ENCODE measurements around the gene GOLGA6A. TPM values are rescaled to one million over a fixed set of nuclear protein-coding genes. Genes with fewer than 3 reads are reported as not detected.

Gene GOLGA6A
- total RNA-seq, 1 experiment from 2014 or later: not detected

GRCh38 chr15:74037171-74038117 lies 44.9 kb downstream of the GOLGA6A start:
- DNase-seq (ENCODE audit: extremely low read depth, low read depth): no peak

DNA sequence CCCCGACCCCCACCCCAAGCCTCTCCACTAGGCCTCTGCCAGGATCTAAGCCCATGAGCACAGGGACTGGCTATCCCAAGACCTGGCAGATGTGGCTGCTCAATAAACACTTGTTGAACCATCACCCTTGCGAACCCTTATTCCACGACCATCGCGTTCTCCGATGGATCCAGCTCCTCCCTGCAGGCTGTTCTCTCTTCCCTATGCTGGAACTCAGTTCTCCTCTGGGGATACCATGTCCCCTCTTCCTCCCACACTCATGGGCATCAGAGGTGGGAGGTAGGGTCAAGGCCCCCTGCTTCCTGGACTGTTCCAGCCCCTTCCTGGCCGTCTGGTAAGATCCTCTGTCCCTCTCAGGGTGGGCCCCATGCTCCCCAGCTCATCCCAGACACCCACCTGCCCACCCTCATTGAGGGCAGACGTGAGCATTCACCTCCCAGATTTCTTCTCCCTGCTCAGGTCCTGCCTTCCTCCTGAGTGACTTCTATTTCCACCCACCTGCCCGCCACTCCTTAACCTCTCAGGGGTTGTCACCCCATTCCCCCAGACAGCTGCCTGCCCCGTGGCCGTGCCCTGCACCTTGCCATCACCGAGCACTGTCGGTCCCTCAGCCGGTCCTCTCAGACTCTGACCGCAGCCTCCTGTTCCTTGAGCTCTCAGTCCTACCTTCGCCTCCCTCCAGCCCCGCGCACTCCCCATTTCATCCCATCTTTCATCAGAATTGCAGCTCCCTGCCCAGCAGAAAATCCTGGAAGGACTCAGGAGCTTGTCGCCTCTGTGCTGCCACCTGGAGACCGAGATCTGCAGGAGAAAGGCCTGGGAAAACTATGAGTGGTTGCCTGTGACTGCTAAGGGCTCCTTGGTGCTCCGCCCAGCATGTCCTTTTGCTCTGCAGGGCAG lies 45.8 kb downstream of the GOLGA6A start:
- peak; percentile 48 for DNase-seq (ENCODE audit: extremely low read depth, low read depth)

GRCh38 chr15:74035121-74036017 lies 47.0 kb downstream of the GOLGA6A start:
- no peak for DNase-seq (ENCODE audit: extremely low read depth, low read depth)

GRCh38 chr15:74034206-74034755 lies 48.1 kb downstream of the GOLGA6A start:
- no peak for DNase-seq (ENCODE audit: extremely low read depth, low read depth)

GRCh38 chr15:74032606-74033561 lies 49.5 kb downstream of the GOLGA6A start:
- no peak for DNase-seq (ENCODE audit: extremely low read depth, low read depth)

GRCh38 chr15:74032046-74032445 lies 50.3 kb downstream of the GOLGA6A start:
- no peak for DNase-seq (ENCODE audit: extremely low read depth, low read depth)

DNA sequence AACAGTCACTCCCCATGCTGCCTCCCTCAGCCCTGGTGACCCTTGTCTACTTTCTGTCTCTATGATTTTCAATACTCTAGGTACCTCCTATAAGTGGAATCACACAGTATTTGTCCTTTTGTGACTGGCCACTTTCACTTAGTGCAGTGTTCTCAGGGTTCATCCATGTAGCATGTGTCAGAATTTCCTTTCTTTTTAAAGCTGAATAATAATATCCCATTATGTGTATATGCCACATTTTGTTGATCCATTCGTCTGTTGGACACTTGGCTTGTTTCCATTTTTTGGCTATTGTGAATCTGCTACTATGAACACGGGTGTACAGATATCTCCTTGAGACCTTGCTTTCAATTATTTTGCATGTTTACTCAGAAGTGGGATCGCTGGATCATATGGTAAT lies 53.7 kb downstream of the GOLGA6A start:
- no peak for DNase-seq (ENCODE audit: extremely low read depth, low read depth)

DNA sequence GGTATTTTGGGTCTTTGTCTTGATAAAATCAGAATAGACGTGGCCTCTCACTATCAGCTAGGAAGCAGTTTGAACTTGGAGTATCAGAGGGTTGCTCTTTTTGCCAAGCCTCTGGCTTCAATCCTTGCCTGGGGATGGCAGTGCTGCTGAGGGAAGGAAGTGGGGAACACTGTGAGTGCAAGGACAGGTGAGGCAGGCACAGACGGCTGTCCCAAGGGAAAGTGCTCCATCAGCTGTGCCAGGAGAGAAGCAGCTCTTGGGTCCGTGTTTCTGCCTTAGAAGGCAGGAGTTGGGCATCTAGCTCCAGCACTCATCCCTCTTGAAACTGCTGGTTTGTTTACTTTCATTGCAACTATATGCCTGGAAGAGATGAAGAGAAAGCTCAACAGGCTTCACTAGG lies 54.7 kb downstream of the GOLGA6A start:
- DNase-seq (ENCODE audit: extremely low read depth, low read depth): no peak

- no peak for DNase-seq (ENCODE audit: extremely low read depth, low read depth)
Observed at GRCh38 chr15:74025436-74025835, 56.9 kb downstream of the GOLGA6A start.

DNA sequence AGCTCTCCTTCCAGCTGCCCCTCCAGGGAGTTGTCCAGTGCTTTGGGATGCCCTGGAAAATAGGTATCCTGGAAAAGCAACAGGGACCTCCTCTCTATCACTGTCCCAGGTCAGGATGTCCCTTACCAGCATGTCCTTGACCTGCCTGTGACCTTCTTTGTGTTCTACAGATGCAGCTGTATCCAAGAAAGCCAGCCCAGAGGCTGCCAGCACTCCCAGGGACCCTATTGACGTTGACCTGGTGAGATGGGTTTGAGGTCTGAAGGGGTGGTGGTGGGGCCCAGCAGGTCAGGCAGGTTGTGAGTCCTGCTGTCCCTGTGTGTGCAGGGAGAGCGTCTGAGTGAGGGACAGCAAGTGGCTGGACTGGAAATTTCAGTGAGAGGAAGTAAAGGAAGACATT lies 57.7 kb downstream of the GOLGA6A start:
- DNase-seq (ENCODE audit: extremely low read depth, low read depth): no peak

GRCh38 chr15:74022706-74023470 lies 59.5 kb downstream of the GOLGA6A start:
- no peak for DNase-seq (ENCODE audit: extremely low read depth, low read depth)

Small RNAs within 50 kb of the gene (small RNA-seq; reads per million reads assigned to genes)
- gene RN7SL429P: 0 reads per million in 2 experiments

Other genes starting within 250 kb of the GOLGA6A start
- not detected in 2 replicates for gene TBC1D21, start 209.0 kb downstream of the GOLGA6A start, total RNA-seq (2014; rRNA removed; shearing (Covaris generic))
- gene LOXL1, start 156.1 kb downstream of the GOLGA6A start, total RNA-seq (2014; rRNA removed; shearing (Covaris generic)): 9.8 and 10.4 TPM in 2 replicates
- 4.3 and 6.3 TPM in 2 replicates for gene STOML1, start 90.3 kb downstream of the GOLGA6A start, total RNA-seq (2014; rRNA removed; shearing (Covaris generic))
- gene PML, start 87.8 kb downstream of the GOLGA6A start, total RNA-seq (2014; rRNA removed; shearing (Covaris generic)): 9.6 and 10.1 TPM in 2 replicates
- not detected in 2 replicates for gene ISLR2, start 48.0 kb upstream of the GOLGA6A start, total RNA-seq (2014; rRNA removed; shearing (Covaris generic))
- gene ISLR, start 91.2 kb upstream of the GOLGA6A start, total RNA-seq (2014; rRNA removed; shearing (Covaris generic)): not detected in 2 replicates
- 0.17 and 0.29 TPM in 2 replicates for gene STRA6, start 120.2 kb upstream of the GOLGA6A start, total RNA-seq (2014; rRNA removed; shearing (Covaris generic))
- gene CCDC33, start 153.8 kb upstream of the GOLGA6A start, total RNA-seq (2014; rRNA removed; shearing (Covaris generic)): 0.12 TPM in 1 of 2 replicates, not detected in the other

Measured in NCI-H460 (cell line).